ENCODE results near the gene KLF6.
A peak's percentile ranks its signal among the peaks of the same experiment; 100 is the strongest.

The KLF6 gene

DNA sequence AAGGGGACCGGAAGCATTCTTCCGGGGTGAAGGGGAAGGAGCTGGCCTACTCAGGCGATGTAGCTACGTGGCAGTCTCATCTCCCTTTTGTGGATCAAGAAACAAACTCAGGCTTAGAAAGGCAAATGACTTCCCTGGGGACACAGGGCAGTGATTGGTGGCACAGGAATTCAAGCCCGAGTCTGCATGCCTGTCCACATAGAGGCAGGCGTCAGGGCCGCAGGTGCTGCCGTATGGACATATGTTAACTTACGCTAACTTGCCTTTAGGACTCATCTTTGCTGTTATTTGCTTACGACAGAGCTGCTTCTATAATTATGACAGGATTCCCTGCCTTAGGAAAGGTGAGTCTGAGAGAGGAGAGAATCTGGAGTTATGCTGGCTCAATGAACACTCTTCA is 42.3 kb upstream of the KLF6 start:
- no peaks in the 10 kb centered on the region for H3K27me3 ChIP-seq (ENCODE audit: control insufficient read depth in 5 of 5, insufficient read depth in 4 of 5, low read length in 5 of 5)
- no peaks in the 10 kb centered on the region for H3K36me3 ChIP-seq (ENCODE audit: control insufficient read depth in 5 of 5, insufficient read depth in 5 of 5, low read length in 5 of 5)
- H3K4me1 ChIP-seq (ENCODE audit: control insufficient read depth in 5 of 5, insufficient read depth in 5 of 5, low read length in 5 of 5): peaks cover 8 to 39% (median 33%) of the 10 kb centered on the region in 5 donors
- H3K27ac ChIP-seq (ENCODE audit: low read depth, low read length): peak overlapping the region; percentile 89
- H3K9ac ChIP-seq (ENCODE audit: low read length in 5 of 5): peak overlapping the region in 1 of 5 donors; percentile 43
- no peaks in the 10 kb centered on the region for H3K9me3 ChIP-seq (ENCODE audit: control insufficient read depth in 5 of 5, low read length in 5 of 5)
- H3K4me3 ChIP-seq (ENCODE audit: low read depth in 1 of 5, low read length in 5 of 5): no peak overlapping the region

DNA sequence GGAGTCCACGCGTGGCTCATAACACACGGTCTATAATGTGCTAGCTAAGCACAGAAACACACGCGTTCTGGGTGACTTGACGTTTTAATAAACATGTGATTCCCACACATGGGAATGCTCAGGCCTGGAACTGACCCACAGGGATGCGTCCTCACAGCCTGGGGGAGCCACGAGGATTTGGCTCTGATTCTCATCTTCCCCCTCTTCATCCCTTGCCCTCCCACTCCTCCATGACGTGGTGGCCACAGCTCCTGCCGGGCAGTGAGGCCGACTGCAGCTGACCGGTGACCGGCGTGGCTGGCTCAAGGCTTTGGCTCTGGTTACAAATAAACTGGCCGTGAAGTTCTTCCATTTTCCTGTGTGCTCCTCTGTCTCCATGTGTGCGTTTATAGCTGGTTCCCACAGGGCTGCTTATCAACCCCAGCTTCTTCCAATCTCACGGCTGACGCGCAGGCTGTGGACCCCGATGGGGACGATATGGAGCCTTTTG is 40.9 kb upstream of the KLF6 start:
- peaks cover 6 to 25% (median 22%) of the 10 kb centered on the region in 5 donors for H3K4me1 ChIP-seq (ENCODE audit: control insufficient read depth in 5 of 5, insufficient read depth in 5 of 5, low read length in 5 of 5)
- no peak overlapping the region for H3K4me3 ChIP-seq (ENCODE audit: low read depth in 1 of 5, low read length in 5 of 5)
- H3K27ac ChIP-seq (ENCODE audit: low read depth, low read length): peak overlapping the region; percentile 74
- H3K36me3 ChIP-seq (ENCODE audit: control insufficient read depth in 5 of 5, insufficient read depth in 5 of 5, low read length in 5 of 5): no peaks in the 10 kb centered on the region
- no peaks in the 10 kb centered on the region for H3K27me3 ChIP-seq (ENCODE audit: control insufficient read depth in 5 of 5, insufficient read depth in 4 of 5, low read length in 5 of 5)
- peak overlapping the region in 2 of 5 donors; percentile 36 to 38 for H3K9ac ChIP-seq (ENCODE audit: low read length in 5 of 5)
- no peaks in the 10 kb centered on the region for H3K9me3 ChIP-seq (ENCODE audit: control insufficient read depth in 5 of 5, low read length in 5 of 5)

DNA sequence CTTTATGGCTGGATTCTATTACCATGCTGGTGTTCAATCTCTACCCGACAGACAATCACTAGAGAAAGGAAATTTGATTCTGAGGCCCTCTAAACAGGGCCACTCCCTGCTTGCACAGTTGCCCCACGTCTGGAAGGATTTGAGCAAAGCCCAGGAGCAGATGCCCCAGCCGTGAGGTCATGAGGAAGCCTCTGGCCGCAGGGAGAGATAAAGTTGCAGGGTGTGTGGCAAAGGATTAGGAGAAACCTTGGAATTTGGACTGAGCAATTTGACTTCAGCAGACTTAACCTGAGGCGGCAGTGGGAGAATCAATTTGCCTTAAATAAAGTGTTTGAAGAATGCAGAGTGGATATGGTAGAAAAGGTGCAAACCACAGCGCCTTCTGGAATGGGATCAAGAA is 40.2 kb upstream of the KLF6 start:
- peaks cover 6 to 21% (median 18%) of the 10 kb centered on the region in 5 donors for H3K4me1 ChIP-seq (ENCODE audit: control insufficient read depth in 5 of 5, insufficient read depth in 5 of 5, low read length in 5 of 5)
- peak overlapping the region in 2 of 5 donors; percentile 36 to 38 for H3K9ac ChIP-seq (ENCODE audit: low read length in 5 of 5)
- peak overlapping the region; percentile 74 for H3K27ac ChIP-seq (ENCODE audit: low read depth, low read length)
- H3K27me3 ChIP-seq (ENCODE audit: control insufficient read depth in 5 of 5, insufficient read depth in 4 of 5, low read length in 5 of 5): no peaks in the 10 kb centered on the region
- H3K4me3 ChIP-seq (ENCODE audit: low read depth in 1 of 5, low read length in 5 of 5): no peak overlapping the region
- H3K9me3 ChIP-seq (ENCODE audit: control insufficient read depth in 5 of 5, low read length in 5 of 5): no peaks in the 10 kb centered on the region
- H3K36me3 ChIP-seq (ENCODE audit: control insufficient read depth in 5 of 5, insufficient read depth in 5 of 5, low read length in 5 of 5): no peaks in the 10 kb centered on the region

DNA sequence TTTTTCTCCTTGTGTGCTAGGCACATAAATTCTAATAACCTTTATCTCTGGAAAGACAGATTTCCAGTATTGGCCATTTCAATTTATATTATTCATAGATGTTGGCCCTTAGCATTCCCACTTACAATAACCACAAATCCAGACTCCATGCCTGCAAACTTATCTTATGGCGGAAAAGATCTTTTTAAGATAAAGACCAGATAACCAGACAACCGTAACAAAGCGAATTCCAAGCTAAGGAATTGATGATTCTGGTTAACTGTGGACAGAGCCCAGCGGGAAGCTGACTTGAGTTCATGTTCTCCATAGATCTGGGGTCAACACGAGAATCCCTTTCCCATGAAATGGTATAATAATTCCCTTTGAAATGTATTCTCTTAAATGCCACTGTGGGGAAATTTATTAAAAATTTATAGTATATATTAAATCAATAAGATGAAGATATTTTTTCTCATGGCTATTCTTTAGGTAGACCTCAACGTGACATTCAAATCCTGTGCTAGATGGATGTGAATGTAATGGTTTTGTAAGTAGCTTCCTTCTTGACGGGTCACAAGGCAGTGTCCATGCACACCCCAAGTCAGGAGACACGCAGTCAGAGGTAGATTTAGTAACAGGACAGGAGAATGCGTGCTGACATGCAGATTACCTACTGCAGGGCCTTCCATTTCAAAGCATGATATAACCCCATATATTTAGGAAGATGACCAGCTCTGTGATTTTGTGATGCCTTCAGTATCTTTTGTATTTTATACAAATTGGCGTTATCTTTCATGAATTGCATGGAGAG is 37.7 kb upstream of the KLF6 start:
- H3K4me3 ChIP-seq (ENCODE audit: low read depth in 1 of 5, low read length in 5 of 5): no peak overlapping the region
- peaks cover 0 to 8% (median 5%) of the 10 kb centered on the region in 5 donors for H3K4me1 ChIP-seq (ENCODE audit: control insufficient read depth in 5 of 5, insufficient read depth in 5 of 5, low read length in 5 of 5)
- no peaks in the 10 kb centered on the region for H3K9me3 ChIP-seq (ENCODE audit: control insufficient read depth in 5 of 5, low read length in 5 of 5)
- no peaks in the 10 kb centered on the region for H3K36me3 ChIP-seq (ENCODE audit: control insufficient read depth in 5 of 5, insufficient read depth in 5 of 5, low read length in 5 of 5)
- no peaks in the 10 kb centered on the region for H3K27me3 ChIP-seq (ENCODE audit: control insufficient read depth in 5 of 5, insufficient read depth in 4 of 5, low read length in 5 of 5)
- no peak overlapping the region for H3K9ac ChIP-seq (ENCODE audit: low read length in 5 of 5)
- H3K27ac ChIP-seq (ENCODE audit: low read depth, low read length): no peak overlapping the region

DNA sequence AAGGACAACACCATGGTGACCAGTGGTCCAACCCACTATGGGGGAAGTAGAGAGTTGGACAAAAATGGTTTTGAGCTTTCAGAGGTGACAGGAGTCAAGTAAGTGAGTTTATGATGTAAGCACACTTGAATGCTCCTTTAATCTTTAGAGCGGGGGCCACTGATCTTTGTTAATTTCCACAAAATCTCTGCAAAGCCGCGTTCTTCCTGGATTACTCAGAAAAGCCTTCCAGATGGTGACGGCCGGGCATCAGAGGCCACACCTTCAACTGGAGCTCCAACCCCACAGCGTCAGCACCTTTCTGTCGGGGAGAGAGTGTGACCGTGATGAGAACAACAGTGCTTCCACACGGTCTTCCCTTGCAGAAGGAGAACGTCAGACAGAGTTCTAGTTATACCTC is 35.2 kb upstream of the KLF6 start:
- no peaks in the 10 kb centered on the region for H3K27me3 ChIP-seq (ENCODE audit: control insufficient read depth in 5 of 5, insufficient read depth in 4 of 5, low read length in 5 of 5)
- no peak overlapping the region for H3K4me3 ChIP-seq (ENCODE audit: low read depth in 1 of 5, low read length in 5 of 5)
- H3K4me1 ChIP-seq (ENCODE audit: control insufficient read depth in 5 of 5, insufficient read depth in 5 of 5, low read length in 5 of 5): peaks cover 0 to 3% (median 0%) of the 10 kb centered on the region in 5 donors
- no peaks in the 10 kb centered on the region for H3K36me3 ChIP-seq (ENCODE audit: control insufficient read depth in 5 of 5, insufficient read depth in 5 of 5, low read length in 5 of 5)
- no peaks in the 10 kb centered on the region for H3K9me3 ChIP-seq (ENCODE audit: control insufficient read depth in 5 of 5, low read length in 5 of 5)
- no peak overlapping the region for H3K9ac ChIP-seq (ENCODE audit: low read length in 5 of 5)
- H3K27ac ChIP-seq (ENCODE audit: low read depth, low read length): no peak overlapping the region

DNA sequence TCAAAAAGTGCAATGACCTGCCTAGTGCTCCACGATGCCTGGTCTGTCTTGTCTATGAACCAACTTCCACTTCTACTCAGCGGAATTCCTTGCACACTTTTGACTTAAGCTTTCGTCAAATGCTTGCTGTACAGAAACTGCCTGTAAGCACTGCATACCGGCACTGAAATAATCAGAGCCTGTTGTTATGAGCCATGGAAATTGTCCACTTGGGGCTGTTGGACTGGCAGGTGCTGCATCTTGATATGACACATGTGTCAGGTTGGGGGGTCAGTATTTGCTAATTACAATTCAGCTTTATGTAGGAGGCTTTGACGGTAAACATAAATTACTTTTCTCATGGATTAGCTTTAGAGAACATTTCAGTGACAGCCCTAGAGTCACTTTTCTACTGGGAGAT is 32.0 kb upstream of the KLF6 start:
- Histone ChIP-seq H3K4me1 (ENCODE audit: control insufficient read depth in 5 of 5, insufficient read depth in 5 of 5, low read length in 5 of 5) (peaks cover 0 to 8% (median 3%) of the 10 kb centered on the region in 5 donors), H3K4me3 (ENCODE audit: low read depth in 1 of 5, low read length in 5 of 5) (no peak overlapping the region), H3K9me3 (ENCODE audit: control insufficient read depth in 5 of 5, low read length in 5 of 5) (no peaks in the 10 kb centered on the region), H3K36me3 (ENCODE audit: control insufficient read depth in 5 of 5, insufficient read depth in 5 of 5, low read length in 5 of 5) (no peaks in the 10 kb centered on the region), H3K9ac (ENCODE audit: low read length in 5 of 5) (no peak overlapping the region), H3K27me3 (ENCODE audit: control insufficient read depth in 5 of 5, insufficient read depth in 4 of 5, low read length in 5 of 5) (no peaks in the 10 kb centered on the region), H3K27ac (ENCODE audit: low read depth, low read length) (no peak overlapping the region)

DNA sequence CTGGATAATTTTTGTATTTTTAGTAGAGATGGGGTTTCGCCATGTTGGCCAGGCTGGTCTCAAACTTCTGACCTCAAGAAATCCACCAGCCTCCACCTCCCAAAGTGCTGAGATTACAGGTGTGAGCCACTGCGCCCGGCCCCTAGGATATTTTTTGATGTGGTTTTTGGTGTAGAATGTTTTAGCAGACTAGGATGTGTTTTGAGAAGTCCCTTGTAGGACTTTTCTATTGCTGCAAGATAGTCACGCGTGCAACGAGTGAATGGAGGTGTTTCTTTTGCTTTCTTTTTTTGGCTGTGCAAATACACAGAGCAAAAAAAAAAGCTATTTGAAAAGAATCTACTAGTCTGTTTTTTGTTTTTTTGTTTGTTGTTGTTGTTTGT is 29.8 kb upstream of the KLF6 start:
- Histone ChIP-seq H3K4me3 (ENCODE audit: low read depth in 1 of 5, low read length in 5 of 5) (no peak overlapping the region), H3K4me1 (ENCODE audit: control insufficient read depth in 5 of 5, insufficient read depth in 5 of 5, low read length in 5 of 5) (peaks cover 7 to 27% (median 24%) of the 10 kb centered on the region in 5 donors), H3K27ac (ENCODE audit: low read depth, low read length) (no peak overlapping the region), H3K9me3 (ENCODE audit: control insufficient read depth in 5 of 5, low read length in 5 of 5) (no peaks in the 10 kb centered on the region), H3K9ac (ENCODE audit: low read length in 5 of 5) (no peak overlapping the region), H3K36me3 (ENCODE audit: control insufficient read depth in 5 of 5, insufficient read depth in 5 of 5, low read length in 5 of 5) (no peaks in the 10 kb centered on the region), H3K27me3 (ENCODE audit: control insufficient read depth in 5 of 5, insufficient read depth in 4 of 5, low read length in 5 of 5) (no peaks in the 10 kb centered on the region)

DNA sequence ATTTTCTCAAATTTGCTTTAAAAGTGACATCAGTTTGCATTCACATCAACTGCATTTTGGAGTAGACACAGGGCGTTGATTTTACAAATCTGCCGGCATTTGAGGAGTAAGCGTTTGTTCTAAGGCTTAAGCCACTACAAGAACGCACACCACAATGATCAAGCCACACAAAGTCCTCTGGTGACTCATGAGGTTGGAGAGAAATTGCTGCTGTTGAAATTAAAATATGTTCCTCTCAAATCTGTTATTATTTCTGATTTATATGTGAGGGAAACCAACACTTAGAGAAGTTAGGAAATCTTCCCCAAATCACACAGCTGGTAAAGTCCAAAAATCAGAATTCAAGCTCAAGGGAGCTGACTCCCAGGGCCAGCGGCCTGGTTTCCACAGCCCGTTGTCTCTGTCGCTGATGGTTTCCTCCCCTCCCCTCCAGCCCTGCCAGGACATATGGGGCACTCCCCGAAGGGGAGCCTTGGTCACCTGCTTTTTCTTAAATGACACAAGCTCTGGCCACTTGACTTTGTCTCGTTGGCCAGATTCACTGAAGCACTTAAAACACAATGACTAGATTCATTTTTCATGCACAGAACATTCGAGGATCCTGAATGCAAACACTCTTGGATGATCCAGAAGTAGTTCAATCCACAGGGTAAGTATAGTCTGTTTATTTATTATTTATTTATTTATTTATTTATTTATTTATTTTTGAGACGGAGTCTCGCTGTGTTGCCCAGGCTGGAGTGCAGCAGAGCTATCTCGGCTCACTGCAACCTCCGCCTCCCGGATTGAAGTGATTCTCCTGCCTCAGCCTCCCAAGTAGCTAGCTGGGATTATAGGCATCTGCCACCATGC is 29.2 kb upstream of the KLF6 start:
- Histone ChIP-seq H3K36me3 (ENCODE audit: control insufficient read depth in 5 of 5, insufficient read depth in 5 of 5, low read length in 5 of 5) (no peaks in the 10 kb centered on the region), H3K27ac (ENCODE audit: low read depth, low read length) (peak overlapping the region; percentile 79), H3K4me3 (ENCODE audit: low read depth in 1 of 5, low read length in 5 of 5) (no peak overlapping the region), H3K9me3 (ENCODE audit: control insufficient read depth in 5 of 5, low read length in 5 of 5) (no peaks in the 10 kb centered on the region), H3K4me1 (ENCODE audit: control insufficient read depth in 5 of 5, insufficient read depth in 5 of 5, low read length in 5 of 5) (peaks cover 7 to 33% (median 28%) of the 10 kb centered on the region in 5 donors), H3K27me3 (ENCODE audit: control insufficient read depth in 5 of 5, insufficient read depth in 4 of 5, low read length in 5 of 5) (no peaks in the 10 kb centered on the region), H3K9ac (ENCODE audit: low read length in 5 of 5) (no peak overlapping the region)

DNA sequence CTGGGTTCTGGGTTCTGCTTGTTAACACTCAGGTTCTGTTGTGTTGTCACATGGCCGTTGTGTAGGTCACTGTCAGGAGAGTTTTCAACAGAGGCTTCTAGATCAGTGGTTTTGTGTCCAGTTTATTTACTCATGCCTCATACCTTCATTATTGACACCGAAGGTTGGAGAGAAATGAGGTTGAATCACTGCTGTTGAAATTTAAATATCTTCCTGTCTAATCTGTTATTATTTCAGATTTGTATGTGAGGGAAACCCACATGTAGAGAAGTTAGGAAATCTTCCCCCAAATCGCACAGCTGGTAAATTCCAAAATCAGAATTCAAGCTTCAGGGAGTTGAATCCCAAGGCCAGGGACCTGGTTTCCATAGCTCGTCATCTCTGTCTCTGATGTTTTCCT is 28.3 kb upstream of the KLF6 start:
- Histone ChIP-seq H3K4me1 (ENCODE audit: control insufficient read depth in 5 of 5, insufficient read depth in 5 of 5, low read length in 5 of 5) (peaks cover 7 to 38% (median 33%) of the 10 kb centered on the region in 5 donors), H3K27me3 (ENCODE audit: control insufficient read depth in 5 of 5, insufficient read depth in 4 of 5, low read length in 5 of 5) (no peaks in the 10 kb centered on the region), H3K36me3 (ENCODE audit: control insufficient read depth in 5 of 5, insufficient read depth in 5 of 5, low read length in 5 of 5) (no peaks in the 10 kb centered on the region), H3K4me3 (ENCODE audit: low read depth in 1 of 5, low read length in 5 of 5) (no peak overlapping the region), H3K9me3 (ENCODE audit: control insufficient read depth in 5 of 5, low read length in 5 of 5) (no peaks in the 10 kb centered on the region), H3K9ac (ENCODE audit: low read length in 5 of 5) (no peak overlapping the region), H3K27ac (ENCODE audit: low read depth, low read length) (peak overlapping the region; percentile 79)

DNA sequence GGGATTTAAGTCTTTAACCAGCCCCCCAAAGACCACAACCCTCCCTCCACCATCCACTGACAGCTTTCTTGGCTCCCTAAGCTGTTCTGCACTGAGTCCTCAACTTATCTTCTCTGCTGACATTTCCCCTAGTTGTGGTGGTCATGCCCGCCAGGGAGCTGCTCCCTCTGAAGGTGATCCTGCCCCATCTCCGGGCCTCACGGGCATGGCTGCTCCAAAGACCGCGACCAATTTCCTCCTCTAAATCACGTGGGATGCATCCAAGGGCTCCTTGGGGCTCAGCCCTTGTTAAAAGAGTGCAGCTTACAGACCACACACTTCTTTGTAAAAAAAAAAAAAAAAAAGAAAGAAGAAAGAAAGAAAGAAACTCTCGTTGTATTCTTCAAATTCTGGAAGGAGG is 27.1 kb upstream of the KLF6 start:
- H3K4me3 ChIP-seq (ENCODE audit: low read depth in 1 of 5, low read length in 5 of 5): peak overlapping the region in 1 of 5 donors; percentile 53
- H3K27me3 ChIP-seq (ENCODE audit: control insufficient read depth in 5 of 5, insufficient read depth in 4 of 5, low read length in 5 of 5): no peaks in the 10 kb centered on the region
- peak overlapping the region; percentile 80 for H3K27ac ChIP-seq (ENCODE audit: low read depth, low read length)
- peaks cover 9 to 49% (median 41%) of the 10 kb centered on the region in 5 donors for H3K4me1 ChIP-seq (ENCODE audit: control insufficient read depth in 5 of 5, insufficient read depth in 5 of 5, low read length in 5 of 5)
- no peaks in the 10 kb centered on the region for H3K9me3 ChIP-seq (ENCODE audit: control insufficient read depth in 5 of 5, low read length in 5 of 5)
- peak overlapping the region in 1 of 5 donors; percentile 35 for H3K9ac ChIP-seq (ENCODE audit: low read length in 5 of 5)
- no peaks in the 10 kb centered on the region for H3K36me3 ChIP-seq (ENCODE audit: control insufficient read depth in 5 of 5, insufficient read depth in 5 of 5, low read length in 5 of 5)

Measured in subcutaneous abdominal adipose tissue (tissue), 5 donors.